Transverse colon (tissue), 4 donors: Measurements from ENCODE around the gene TMEM59L. TPM values are rescaled to one million over a fixed set of nuclear protein-coding genes. Genes with fewer than 3 reads are reported as not detected.
A peak's percentile ranks its signal among the peaks of the same experiment; 100 is the strongest.

Experiments
- DNase-seq: peaks from one replicate; pipeline ENCODE4 v3.0.0-alpha.2; 2019
- H3K27ac ChIP-seq, 4 donors: fragments of 200-600 bp; sonication (generic); 2 replicates each; pipeline ENCODE4 v1.5.1; 2016 to 2018; ENCODE audit warnings: inconsistent platforms in 4 of 4
- H3K27me3 ChIP-seq: fragments of 200-600 bp; sonication (generic); 2 replicates; pipeline ENCODE4 v1.5.1; 2017; ENCODE audit warnings: inconsistent platforms
- H3K36me3 ChIP-seq, 4 donors: fragments of 200-600 bp; sonication (generic); 2 replicates each; pipeline ENCODE4 v1.5.1; 2017 to 2019; ENCODE audit warnings: inconsistent platforms in 4 of 4
- H3K4me1 ChIP-seq, 4 donors: fragments of 200-600 bp; sonication (generic); 2 replicates each; pipeline ENCODE4 v1.5.1; 2017 to 2020; ENCODE audit warnings: inconsistent platforms in 4 of 4
- H3K4me3 ChIP-seq, 4 donors: fragments of 200-600 bp; sonication (generic); 1 replicate in 1 of 4; 2 replicates in 3 of 4; pipeline versions ENCODE4 v1.5.1 to v1.6.1; 2017 to 2019; ENCODE audit warnings: inconsistent platforms in 4 of 4
- H3K9me3 ChIP-seq, 2 donors: fragments of 200-600 bp; sonication (generic); 2 replicates each; pipeline ENCODE4 v1.5.1; 2017 to 2019; ENCODE audit warnings: inconsistent platforms in 2 of 2
- CTCF ChIP-seq, 5 experiments: fragments of 200-600 bp in 3 of 5; fragments of 450-650 bp in 2 of 5; sonication (generic) in 3 of 5; IDR thresholded peaks; 1 replicate in 2 of 5; 2 replicates in 3 of 5; pipeline ENCODE4 v1.5.1; 2016 to 2017; ENCODE audit warnings: antibody characterized with exemption in 5 of 5, inconsistent platforms in 3 of 5, mild to moderate bottlenecking in 2 of 5, moderate library complexity in 1 of 5
- EP300 ChIP-seq: sonication (generic); formaldehyde crosslinking; IDR thresholded peaks from one replicate; pipeline ENCODE4 v1.6.1; 2017; ENCODE audit warnings: antibody characterized with exemption, low read depth
- POLR2A ChIP-seq: fragments of 450-650 bp; IDR thresholded peaks from one replicate; pipeline ENCODE4 v1.6.1; 2016; ENCODE audit warnings: antibody characterized with exemption, mild to moderate bottlenecking, moderate library complexity
- POLR2AphosphoS5 ChIP-seq, 3 donors: sonication (generic); formaldehyde crosslinking; IDR thresholded peaks; one replicate each; pipeline ENCODE4 v1.6.1; 2016; ENCODE audit warnings: antibody characterized with exemption in 3 of 3
- WGBS, 2 donors: methylation state at CpG; one replicate each; pipeline ENCODE4 v1.1.5; 2018; ENCODE audit warnings: low coverage in 1 of 2; 5-methylcytosine and 5-hydroxymethylcytosine counted together
- in situ Hi-C, 4 donors: fragments of 200-750 bp; cut with MboI; loops; one replicate each; pipeline versions ENCODE4 v1.15.0 to v1.15.1; 2017; ENCODE audit warnings: low sequenced_read_pairs in 3 of 4, low pct_ligation_motif_present in 1 of 4, low pct_unique_long_range_greater_than_20kb in 1 of 4
- intact Hi-C: fragments of 100-400 bp; cut with DNase I; formaldehyde crosslinking; loops from one replicate; pipeline ENCODE4 v1.15.1; 2023; ENCODE audit warnings: low total_unique reads
- total RNA-seq, 4 donors: library from RNA; depleted of rRNA; stranded (reverse); fragments of >200 nt; gene quantifications; one replicate each; pipeline ENCODE4 v1.1.0, GENCODE V29; 2016

The TMEM59L gene
- total RNA-seq, 4 donors from 2014 or later = 0.48 to 21.7 (median 8.6) TPM

- H3K27me3 ChIP-seq = peaks cover 10% of the 10 kb centered on the region
- WGBS, 2 donors = 67 to 69% methylated on average over 5 to 15 of the region's 15 CpGs
- peaks cover 0 to under 1% (median 0%) of the 10 kb centered on the region in 4 donors for H3K4me1 ChIP-seq
- TF ChIP-seq CTCF (IDR thresholded peaks at IDR 0.05) = no peak
- TF ChIP-seq POLR2AphosphoS5 (IDR thresholded peaks at IDR 0.05) = peak; percentile 36 to 78 (median 66)
- peak; percentile 95 for TF ChIP-seq EP300
- no peak for TF ChIP-seq POLR2A
- H3K27ac ChIP-seq = peak overlapping the region in 2 of 4 donors; percentile 21 to 28
- no peaks in the 10 kb centered on the region for H3K9me3 ChIP-seq
- H3K36me3 ChIP-seq = no peaks in the 10 kb centered on the region
- H3K4me3 ChIP-seq = no peak overlapping the region
- intact Hi-C loops (no loop called here), in situ Hi-C loops (no loop called here)
- DNase-seq = no peak
Observed at GRCh38 chr19:18629166-18630088, 16.8 kb downstream of the TMEM59L start.

GRCh38 chr19:18633321-18633720, 20.7 kb downstream of the TMEM59L start:
- intact Hi-C loops = no loop called here
- Histone ChIP-seq H3K9me3 (no peaks in the 10 kb centered on the region), H3K36me3 (no peaks in the 10 kb centered on the region), H3K4me3 (no peak overlapping the region), H3K4me1 (peaks cover 16 to 28% (median 23%) of the 10 kb centered on the region in 4 donors), H3K27ac (no peak overlapping the region), H3K27me3 (peaks cover 2% of the 10 kb centered on the region)
- DNase-seq = peak; percentile 47
- in situ Hi-C loops = no loop called here
- TF ChIP-seq POLR2AphosphoS5 (IDR thresholded peaks at IDR 0.05) = peak; percentile 66 to 90 (median 72)
- TF ChIP-seq POLR2A = no peak
- 45% methylated on average over 8 of the region's 8 CpGs; no CpG with 5 or more reads in 1 of the 2 donors for WGBS, 2 donors

- H3K9me3 ChIP-seq = no peaks in the 10 kb centered on the region
- no peaks in the 10 kb centered on the region for H3K27me3 ChIP-seq
- peak overlapping the region in 2 of 4 donors; percentile 89 for H3K27ac ChIP-seq
- in situ Hi-C loops = no loop called here
- DNase-seq = peak; percentile 28
- intact Hi-C loops = no loop called here
- H3K4me3 ChIP-seq = no peak overlapping the region
- WGBS, 2 donors = 46 to 90% methylated on average over 2 to 12 of the region's 12 CpGs
- TF ChIP-seq POLR2A = no peak
- TF ChIP-seq POLR2AphosphoS5 (IDR thresholded peaks at IDR 0.05) = no peak
- TF ChIP-seq EP300 = no peak
- TF ChIP-seq CTCF (IDR thresholded peaks at IDR 0.05) = no peak
- H3K4me1 ChIP-seq = peaks cover 16 to 34% (median 25%) of the 10 kb centered on the region in 4 donors
- no peaks in the 10 kb centered on the region for H3K36me3 ChIP-seq
Observed at GRCh38 chr19:18634612-18635297, 22.1 kb downstream of the TMEM59L start.

GRCh38 chr19:18635831-18636182, 23.1 kb downstream of the TMEM59L start:
- Histone ChIP-seq H3K36me3 (no peaks in the 10 kb centered on the region), H3K27ac (peak overlapping the region; percentile 88 to 89 (median 89)), H3K4me1 (peaks cover 16 to 36% (median 25%) of the 10 kb centered on the region in 4 donors), H3K9me3 (no peaks in the 10 kb centered on the region), H3K4me3 (peak overlapping the region in 1 of 4 donors; percentile 82), H3K27me3 (no peaks in the 10 kb centered on the region)
- no peak for DNase-seq
- WGBS, 2 donors = 14 to 20% methylated on average over 2 to 6 of the region's 6 CpGs
- intact Hi-C loops = no loop called here
- no peak for TF ChIP-seq EP300
- no peak for TF ChIP-seq POLR2A
- no peak for TF ChIP-seq CTCF (IDR thresholded peaks at IDR 0.05)
- no peak for TF ChIP-seq POLR2AphosphoS5 (IDR thresholded peaks at IDR 0.05)
- in situ Hi-C loops = no loop called here
